ENCODE results near the gene ANKMY1.

Gene ANKMY1

DNA sequence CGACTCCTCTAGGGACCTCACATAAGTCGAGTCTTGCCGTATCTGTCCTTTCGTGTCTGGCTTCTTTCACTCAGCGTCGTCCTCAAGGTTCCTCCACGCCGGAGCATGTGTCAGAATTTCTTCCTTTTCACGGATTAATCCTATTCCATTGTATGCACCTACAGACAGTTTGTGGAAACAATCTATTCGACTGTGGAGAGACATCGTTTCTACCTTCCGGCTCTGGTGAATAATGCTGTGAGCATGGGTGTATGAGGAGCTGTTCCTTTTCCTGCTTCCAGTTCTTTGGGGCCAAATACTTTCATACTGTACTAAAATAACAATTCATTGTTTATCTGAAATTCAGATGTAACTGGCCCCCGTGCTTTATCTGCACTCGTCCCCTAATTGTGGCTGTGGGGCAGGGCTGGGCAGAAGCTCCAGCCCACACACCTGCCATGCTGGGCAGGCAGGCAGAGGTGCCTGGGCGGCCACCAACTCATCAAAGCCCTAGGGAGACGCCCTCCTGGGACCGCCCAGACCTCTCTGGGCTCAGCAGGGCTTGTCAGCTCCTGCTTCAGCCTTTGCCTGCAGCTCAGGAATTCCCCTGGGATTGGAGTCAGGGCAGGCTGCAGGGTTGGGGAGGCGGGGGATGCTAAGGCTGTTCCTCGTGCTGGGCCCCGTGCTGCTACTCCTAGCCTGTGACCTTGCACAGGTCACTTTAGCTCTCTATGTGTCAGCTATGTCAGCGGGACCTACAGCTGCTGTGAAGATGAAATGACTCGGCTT is 107.8 kb downstream of the ANKMY1 start:
- no peak for DNase-seq (ENCODE audit: low read depth, low spot score)

GRCh38 chr2:240448387-240449274 is 109.2 kb downstream of the ANKMY1 start:
- no peak for DNase-seq (ENCODE audit: low read depth, low spot score)

DNA sequence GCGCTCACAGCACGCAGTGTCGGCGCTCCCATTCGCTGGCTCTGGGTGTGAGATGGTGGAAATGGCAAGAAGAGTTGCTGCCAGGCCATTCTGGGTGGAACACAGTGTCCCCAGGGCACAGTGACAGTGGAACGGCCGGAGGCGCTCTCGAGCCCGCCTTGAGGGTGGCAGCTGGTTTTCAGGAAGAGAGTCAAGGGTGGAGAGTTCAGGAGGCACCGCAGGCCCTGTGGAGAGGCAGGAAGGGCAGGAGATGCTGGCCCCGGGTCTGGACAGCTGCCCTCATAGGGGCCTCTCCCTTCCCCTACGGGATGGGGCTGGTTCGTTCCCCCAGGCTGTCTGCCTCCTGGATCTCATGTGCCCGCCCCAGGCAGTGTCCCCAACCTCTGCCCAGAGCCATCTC is 109.9 kb downstream of the ANKMY1 start:
- no peak for DNase-seq (ENCODE audit: low read depth, low spot score)

- no peak for DNase-seq (ENCODE audit: low read depth, low spot score)
These were observed 110.5 kb downstream of the ANKMY1 start for GRCh38 chr2:240447331-240447730.

DNA sequence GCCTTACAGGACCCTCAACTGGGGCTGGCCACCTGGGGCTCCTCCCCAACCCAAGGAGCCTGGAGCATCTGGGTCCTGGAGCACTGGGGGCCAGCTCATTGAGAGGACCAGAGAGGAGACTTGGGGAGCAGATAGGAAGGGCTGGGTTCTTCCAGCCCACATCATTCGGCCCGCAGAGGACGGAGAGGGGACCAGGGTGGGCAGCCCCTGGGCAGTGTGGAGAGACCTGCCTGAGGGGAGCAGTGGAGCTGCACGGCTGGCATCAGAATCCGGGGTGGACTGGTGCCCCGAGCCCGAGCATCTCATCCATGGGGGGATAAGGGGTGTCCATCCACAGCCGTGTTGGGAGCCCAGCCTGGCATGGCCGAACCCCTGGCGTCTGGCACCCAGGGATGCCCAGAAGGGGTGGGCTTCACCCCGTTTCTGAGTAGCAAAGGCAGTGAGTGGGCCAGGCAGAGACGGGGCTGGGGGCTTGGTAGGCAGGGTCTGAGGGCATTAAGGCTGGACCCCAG is 111.1 kb downstream of the ANKMY1 start:
- DNase-seq (ENCODE audit: low read depth, low spot score), result no peak

DNA sequence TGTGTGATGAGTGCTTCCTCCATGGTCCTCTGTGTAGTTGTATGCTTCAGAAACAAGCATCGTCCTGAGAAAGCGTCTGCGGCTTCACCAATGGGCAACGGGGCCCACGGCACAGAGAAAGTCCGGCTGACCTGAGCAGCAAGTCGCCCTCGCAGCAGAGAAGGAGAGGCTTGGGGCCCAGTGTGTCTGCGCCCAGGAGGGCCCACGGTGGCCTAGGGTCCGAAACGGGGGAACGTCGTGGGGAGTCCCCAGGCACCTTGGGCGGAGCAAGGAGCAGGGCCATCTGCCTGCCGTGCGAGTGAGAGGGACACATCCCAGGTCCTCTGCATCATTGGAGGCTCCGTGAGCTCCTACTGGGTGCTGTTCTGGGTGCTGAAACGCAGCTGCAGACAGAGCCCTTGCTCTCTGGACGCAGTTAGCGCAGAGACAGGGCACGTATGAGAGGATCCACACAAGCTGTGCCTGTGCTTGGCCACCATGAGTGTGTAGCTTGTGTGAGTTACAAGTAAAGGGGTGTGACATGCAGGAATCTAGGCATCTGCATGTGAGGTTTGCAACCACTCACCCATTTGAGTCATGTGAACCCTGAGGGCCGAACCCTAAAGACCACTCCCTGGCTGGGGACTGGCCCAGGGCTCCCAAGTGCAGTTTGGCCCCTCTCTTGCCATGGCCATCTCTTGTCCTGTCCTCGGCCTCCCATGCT is 111.7 kb downstream of the ANKMY1 start:
- no peak for DNase-seq (ENCODE audit: low read depth, low spot score)

- no peak for DNase-seq (ENCODE audit: low read depth, low spot score)
These were observed 113.3 kb downstream of the ANKMY1 start for GRCh38 chr2:240444464-240444863.

DNA sequence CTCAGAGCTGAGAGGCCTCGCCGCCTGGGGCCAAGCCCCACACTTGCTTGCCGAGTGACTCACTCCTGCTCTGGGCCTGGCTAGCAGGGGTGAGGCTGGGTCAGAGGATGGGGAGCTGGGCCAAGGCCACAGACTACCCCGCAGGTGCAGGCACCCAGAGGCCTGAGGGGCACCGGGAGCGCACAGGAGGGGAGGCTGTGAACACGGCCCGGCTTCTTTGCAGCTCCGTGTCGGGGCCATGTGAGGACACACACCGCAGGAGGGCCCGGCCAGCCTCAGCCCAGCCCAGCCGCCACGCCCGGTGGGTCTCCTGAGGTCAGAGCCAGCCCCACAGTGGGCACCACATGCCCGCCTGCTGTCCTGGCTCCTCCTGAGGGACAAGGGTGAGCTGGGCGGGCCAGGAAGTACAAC is 113.9 kb downstream of the ANKMY1 start:
- no peak for DNase-seq (ENCODE audit: low read depth, low spot score)

GRCh38 chr2:240442891-240443715 is 114.7 kb downstream of the ANKMY1 start:
- no peak for DNase-seq (ENCODE audit: low read depth, low spot score)

DNA sequence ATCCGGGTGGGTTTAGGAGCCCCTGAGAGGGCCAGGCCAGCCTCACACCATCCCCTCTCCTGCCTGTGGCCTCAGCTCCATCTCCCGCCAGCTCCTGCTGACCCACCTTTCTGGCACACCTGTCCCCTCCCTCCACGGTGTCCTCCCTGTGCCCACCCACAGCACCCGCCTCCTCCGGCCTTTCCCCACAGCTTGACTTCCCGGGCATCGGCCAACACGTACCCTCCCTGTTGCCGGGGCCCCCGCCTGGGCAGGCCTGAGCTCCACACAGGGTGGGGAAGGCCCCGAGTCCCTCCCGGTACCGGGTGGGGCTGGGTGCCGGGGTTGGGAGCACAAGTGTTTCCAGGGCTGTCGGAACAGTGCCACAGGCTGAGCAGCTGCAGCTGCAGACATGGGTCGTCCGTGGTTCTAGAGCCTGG is 115.8 kb downstream of the ANKMY1 start:
- no peak for DNase-seq (ENCODE audit: low read depth, low spot score)

GRCh38 chr2:240441326-240441992 is 116.3 kb downstream of the ANKMY1 start:
- no peak for DNase-seq (ENCODE audit: low read depth, low spot score)

DNA sequence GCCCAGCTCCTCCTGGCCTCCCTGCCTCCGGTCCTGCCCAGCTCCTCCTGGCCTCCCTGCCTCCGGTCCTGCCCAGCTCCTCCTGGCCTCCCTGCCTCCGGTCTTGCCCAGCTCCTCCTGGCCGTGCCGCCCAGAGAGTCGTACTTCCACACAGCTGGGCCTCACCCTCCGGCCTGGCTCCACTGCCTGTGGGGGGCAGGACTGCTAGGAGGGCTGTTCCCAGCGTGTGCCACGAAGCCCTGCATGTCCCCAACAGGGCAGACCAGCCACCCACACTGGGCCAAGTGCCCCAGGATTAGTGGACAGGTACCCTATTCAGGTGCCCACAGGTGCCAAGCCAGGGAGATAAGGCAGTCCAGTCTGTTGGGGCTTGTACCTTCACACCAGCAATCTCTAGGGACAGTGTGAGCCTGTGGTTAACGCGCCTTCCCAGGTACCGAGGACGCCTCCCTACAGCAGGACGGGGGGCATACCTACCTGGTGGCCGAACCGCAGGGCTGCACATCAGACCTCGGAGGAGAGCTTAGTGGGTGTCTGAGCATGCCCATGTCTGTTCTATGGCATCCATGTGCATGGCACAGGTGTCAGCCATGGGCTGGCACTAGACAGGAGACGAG is 117.0 kb downstream of the ANKMY1 start:
- no peak for DNase-seq (ENCODE audit: low read depth, low spot score)

DNA sequence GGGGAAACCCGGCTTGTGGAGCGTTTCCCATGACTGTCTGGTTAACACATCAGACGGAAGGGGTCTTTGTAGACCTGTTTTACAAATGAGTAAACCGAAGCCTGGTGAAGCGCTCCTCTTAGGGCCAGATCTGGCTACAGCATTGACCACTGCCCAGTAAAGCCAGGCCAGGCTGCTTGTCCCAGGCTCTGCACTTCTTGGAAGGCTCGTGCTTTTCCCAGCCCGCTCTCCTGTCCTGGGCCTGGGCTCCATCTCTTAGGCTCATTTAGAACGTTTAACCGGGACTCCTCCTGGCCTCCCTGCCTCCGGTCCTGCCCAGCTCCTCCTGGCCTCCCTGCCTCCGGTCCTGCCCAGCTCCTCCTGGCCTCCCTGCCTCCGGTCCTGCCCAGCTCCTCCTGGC is 117.5 kb downstream of the ANKMY1 start:
- DNase-seq (ENCODE audit: low read depth, low spot score), result no peak

- no peak for DNase-seq (ENCODE audit: low read depth, low spot score)
These were observed 118.1 kb downstream of the ANKMY1 start for GRCh38 chr2:240439698-240440151.

GRCh38 chr2:240438810-240439697 is 118.7 kb downstream of the ANKMY1 start:
- DNase-seq (ENCODE audit: low read depth, low spot score), result no peak

DNA sequence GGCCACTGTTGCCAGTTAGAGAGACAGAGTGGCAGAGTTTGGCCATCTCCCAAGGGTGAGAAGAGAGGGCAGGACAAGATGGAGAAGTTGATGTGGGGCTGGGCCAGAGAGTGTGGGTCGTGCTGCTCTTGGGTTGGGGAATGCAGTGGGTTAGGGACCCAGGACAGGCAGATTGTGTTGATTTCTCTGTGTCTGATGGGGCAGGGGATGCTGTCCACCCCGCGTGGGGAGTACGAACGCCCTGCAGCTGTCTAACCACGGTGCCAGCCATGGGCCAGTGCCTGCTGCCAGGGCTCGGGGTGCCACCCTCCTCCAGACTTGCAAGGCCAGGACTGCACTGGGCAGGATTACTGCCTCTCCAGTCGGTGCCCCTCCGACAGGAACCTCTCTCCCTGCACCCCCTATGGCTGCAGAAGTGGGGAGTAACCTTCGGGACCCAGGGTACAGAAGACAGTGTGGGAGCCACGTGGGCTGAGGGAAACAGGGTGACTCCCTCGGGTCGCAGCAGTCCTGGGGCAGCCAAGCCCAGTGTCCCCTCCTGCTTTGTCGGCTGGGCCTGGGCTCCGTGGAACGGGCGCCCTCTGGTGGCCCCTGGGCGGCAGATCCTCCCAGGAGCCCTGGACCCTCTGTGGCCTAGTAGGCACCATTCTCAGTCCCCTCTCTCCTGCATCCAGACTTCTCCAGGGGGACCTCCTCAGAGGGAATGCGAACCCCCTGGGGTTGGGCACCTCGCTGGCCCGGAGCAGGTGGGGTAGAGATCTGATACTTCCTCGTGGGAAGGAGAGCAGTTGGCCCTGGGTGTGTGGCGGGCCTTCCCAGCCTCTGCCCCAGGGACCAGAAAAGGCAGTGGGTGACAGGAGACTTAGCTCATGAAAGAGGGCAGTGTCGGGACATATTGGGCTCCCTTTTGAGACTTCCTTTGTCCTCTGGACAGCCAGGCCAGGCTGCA is 119.7 kb downstream of the ANKMY1 start:
- DNase-seq (ENCODE audit: low read depth, low spot score), result no peak

DNA sequence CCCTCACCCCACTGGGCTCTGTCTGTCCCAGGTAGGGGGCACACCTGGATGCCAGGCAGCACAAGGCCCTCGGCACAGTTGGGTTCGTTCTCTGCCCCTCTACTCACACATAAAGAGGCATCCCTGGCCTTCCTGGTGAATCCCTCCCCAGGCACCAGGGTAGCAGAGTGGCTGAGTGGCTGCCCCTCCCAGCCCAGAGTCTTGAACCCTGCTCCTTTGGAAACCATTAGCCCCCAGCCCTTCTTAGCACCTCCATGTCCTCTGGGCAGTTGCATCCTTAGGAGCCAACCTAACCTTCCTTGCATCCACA is 120.3 kb downstream of the ANKMY1 start:
- DNase-seq (ENCODE audit: low read depth, low spot score), result no peak

All from brain pericyte (primary cell).